Parathyroid adenoma (tissue), 2 donors: ENCODE results near the gene MECP2.

ENCODE experiments used
- H2AFZ ChIP-seq: fragments of 300-600 bp; sonication (generic); one replicate; pipeline ENCODE4 v1.7.0; 2017; ENCODE audit warnings: antibody characterized with exemption, mild to moderate bottlenecking
- H3K27ac ChIP-seq: fragments of 300-600 bp; sonication (generic); one replicate; pipeline ENCODE4 v1.7.0; 2017
- H3K27me3 ChIP-seq: fragments of 300-600 bp; sonication (generic); one replicate; pipeline ENCODE4 v1.7.0; 2017; ENCODE audit warnings: low read length; ENCODE audit not compliant: control insufficient read depth, insufficient read depth
- H3K36me3 ChIP-seq: fragments of 300-600 bp; sonication (generic); one replicate; pipeline ENCODE4 v1.7.0; 2017; ENCODE audit warnings: low read length; ENCODE audit not compliant: control insufficient read depth, insufficient read depth
- H3K4me1 ChIP-seq: fragments of 300-600 bp; sonication (generic); one replicate; pipeline ENCODE4 v1.7.0; 2017; ENCODE audit warnings: control low read depth
- H3K4me2 ChIP-seq: fragments of 300-600 bp; sonication (generic); one replicate; pipeline ENCODE4 v1.7.0; 2017; ENCODE audit warnings: low read length
- H3K4me3 ChIP-seq: fragments of 300-600 bp; sonication (generic); one replicate; pipeline ENCODE4 v1.7.0; 2017; ENCODE audit warnings: low read depth, low read length
- H3K79me2 ChIP-seq: fragments of 300-600 bp; sonication (generic); one replicate; pipeline ENCODE4 v1.7.0; 2017; ENCODE audit warnings: control low read depth
- H3K9ac ChIP-seq: fragments of 300-600 bp; sonication (generic); one replicate; pipeline ENCODE4 v1.7.0; 2017; ENCODE audit warnings: mild to moderate bottlenecking
- H3K9me3 ChIP-seq: fragments of 300-600 bp; sonication (generic); one replicate; pipeline ENCODE4 v1.7.0; 2017; ENCODE audit warnings: low read length; ENCODE audit not compliant: control insufficient read depth
- CTCF ChIP-seq: fragments of 300-600 bp; sonication (generic); IDR thresholded peaks from one replicate; pipeline ENCODE4 v1.7.0; 2017; ENCODE audit warnings: antibody characterized with exemption, mild to moderate bottlenecking
- donor health status: primary hyperparathyroidism.

Gene MECP2

GRCh38 chrX:154092371-154092770, 5.1 kb downstream of the MECP2 start:
- Histone ChIP-seq H3K4me3 (no peak overlapping the region), H3K9ac (no peak overlapping the region), H3K4me1 (peaks cover 11% of the 10 kb centered on the region), H3K9me3 (no peaks in the 10 kb centered on the region), H3K36me3 (no peaks in the 10 kb centered on the region), H3K27me3 (no peaks in the 10 kb centered on the region), H2AFZ (no peak overlapping the region), H3K79me2 (peaks cover 29% of the 10 kb centered on the region), H3K27ac (no peak overlapping the region), H3K4me2 (no peak overlapping the region)
- no peak for TF ChIP-seq CTCF

GRCh38 chrX:154091678-154092077, 5.8 kb downstream of the MECP2 start:
- peaks cover 11% of the 10 kb centered on the region for H3K4me1 ChIP-seq
- H3K27ac ChIP-seq: no peak overlapping the region
- no peak for TF ChIP-seq CTCF

DNA sequence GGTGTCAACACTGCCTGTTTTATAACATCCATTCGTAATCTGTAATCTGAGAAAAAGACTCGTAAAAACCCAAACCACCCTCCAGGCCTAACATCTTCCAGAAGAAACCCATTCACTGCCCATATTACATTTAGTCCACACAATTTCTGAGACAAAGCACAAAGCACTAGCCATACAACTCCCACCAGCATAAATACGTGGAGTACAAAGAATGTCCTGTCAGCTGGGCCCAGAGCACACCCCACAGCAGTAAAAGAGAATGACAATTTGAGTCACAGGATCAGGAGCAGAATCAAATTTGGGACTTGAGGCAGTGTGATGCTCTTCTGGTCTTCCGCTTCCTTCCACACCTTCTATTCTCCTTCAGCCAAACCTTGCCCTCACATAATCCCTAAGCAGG, 6.8 kb downstream of the MECP2 start:
- Histone ChIP-seq H3K9me3 (no peaks in the 10 kb centered on the region), H3K27ac (no peak overlapping the region), H3K27me3 (no peaks in the 10 kb centered on the region), H2AFZ (no peak overlapping the region), H3K4me2 (no peak overlapping the region), H3K79me2 (peaks cover 27% of the 10 kb centered on the region), H3K36me3 (no peaks in the 10 kb centered on the region), H3K4me1 (peaks cover 9% of the 10 kb centered on the region), H3K4me3 (no peak overlapping the region), H3K9ac (no peak overlapping the region)
- TF ChIP-seq CTCF: no peak

More at GRCh38 chrX:154091678-154092077, 5.8 kb downstream of the MECP2 start:
- H3K4me2 ChIP-seq: peak overlapping the region; percentile 26
- no peak overlapping the region for H3K9ac ChIP-seq
- H3K79me2 ChIP-seq: peaks cover 34% of the 10 kb centered on the region
- no peaks in the 10 kb centered on the region for H3K27me3 ChIP-seq
- no peak overlapping the region for H2AFZ ChIP-seq
- no peaks in the 10 kb centered on the region for H3K9me3 ChIP-seq
- no peaks in the 10 kb centered on the region for H3K36me3 ChIP-seq
- H3K4me3 ChIP-seq: no peak overlapping the region

- no peaks in the 10 kb centered on the region for H3K9me3 ChIP-seq
- H3K4me3 ChIP-seq: no peak overlapping the region
- H3K4me1 ChIP-seq: peaks cover 2% of the 10 kb centered on the region
- H3K27ac ChIP-seq: no peak overlapping the region
- no peaks in the 10 kb centered on the region for H3K27me3 ChIP-seq
- H3K79me2 ChIP-seq: peaks cover 19% of the 10 kb centered on the region
- no peak overlapping the region for H3K9ac ChIP-seq
- no peak for TF ChIP-seq CTCF
- H2AFZ ChIP-seq: no peak overlapping the region
- H3K36me3 ChIP-seq: no peaks in the 10 kb centered on the region
- H3K4me2 ChIP-seq: no peak overlapping the region
Observed at GRCh38 chrX:154084449-154085300, 12.8 kb downstream of the MECP2 start.

DNA sequence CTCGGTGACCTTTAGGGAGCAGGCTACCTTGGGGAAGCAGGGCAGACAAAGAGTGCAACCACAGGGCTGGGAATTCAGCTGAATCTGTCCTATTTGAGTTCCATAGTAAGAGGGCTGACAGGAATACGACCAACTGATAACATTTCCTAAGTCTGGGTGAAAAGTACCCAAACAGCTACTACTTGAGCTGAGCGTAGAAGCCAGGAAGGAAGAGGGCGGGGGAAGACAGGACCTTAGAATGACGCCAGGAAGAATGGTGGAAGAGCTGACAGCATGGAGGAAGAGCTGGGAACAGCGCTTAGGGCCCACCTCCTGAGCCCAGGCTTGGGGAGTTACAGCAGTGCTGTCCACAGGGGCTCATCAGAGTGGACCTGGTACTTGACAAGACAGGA, 14.4 kb downstream of the MECP2 start:
- Histone ChIP-seq H3K27ac (peak overlapping the region; percentile 19), H3K4me1 (peaks cover 2% of the 10 kb centered on the region), H3K36me3 (no peaks in the 10 kb centered on the region), H3K4me3 (no peak overlapping the region), H3K4me2 (no peak overlapping the region), H3K79me2 (peaks cover 13% of the 10 kb centered on the region), H3K27me3 (no peaks in the 10 kb centered on the region), H3K9me3 (no peaks in the 10 kb centered on the region), H2AFZ (no peak overlapping the region), H3K9ac (no peak overlapping the region)
- TF ChIP-seq CTCF: no peak
